Esophagus squamous epithelium (tissue), 5 donors: ENCODE measurements around the gene FKBP10. TPM values are rescaled to one million over a fixed set of nuclear protein-coding genes. Genes with fewer than 3 reads are reported as not detected.
A peak's percentile ranks its signal among the peaks of the same experiment; 100 is the strongest.
"Not testable (repeated sequence)": the region's sequence is repeated elsewhere in the genome, so short reads cannot be mapped to it uniquely, and the experiment has no call there.

Source experiments
- DNase-seq: peaks from one replicate; lab custom pipeline; 2025; lab: John Stamatoyannopoulos, UW
- H3K27ac ChIP-seq, 4 donors: fragments of 200-600 bp; sonication (generic); one replicate each; pipeline ENCODE4 v1.5.1; 2016 to 2019; ENCODE audit warnings: mild to moderate bottlenecking in 1 of 4
- H3K27me3 ChIP-seq, 4 donors: fragments of 200-600 bp; sonication (generic); 1 replicate in 3 of 4; 2 replicates in 1 of 4; pipeline versions ENCODE4 v1.5.1 to v1.6.0; 2017 to 2021; ENCODE audit warnings: antibody characterized with exemption in 1 of 4
- H3K36me3 ChIP-seq, 3 donors: fragments of 200-600 bp; sonication (generic); one replicate each; pipeline ENCODE4 v1.5.1; 2016 to 2019
- H3K4me1 ChIP-seq, 3 donors: fragments of 200-600 bp; sonication (generic); one replicate each; pipeline ENCODE4 v1.5.1; 2017 to 2019
- H3K4me3 ChIP-seq, 4 donors: fragments of 200-600 bp; sonication (generic); 1 replicate in 3 of 4; 2 replicates in 1 of 4; pipeline ENCODE4 v1.5.1; 2016 to 2019; ENCODE audit warnings: mild to moderate bottlenecking in 2 of 4, moderate library complexity in 1 of 4
- H3K9me3 ChIP-seq, 3 donors: fragments of 200-600 bp; sonication (generic); one replicate each; pipeline ENCODE4 v1.5.1; 2016 to 2019
- CTCF ChIP-seq, 6 experiments: fragments of 450-650 bp in 4 of 6; fragments of 200-600 bp in 2 of 6; sonication (generic) in 2 of 6; IDR thresholded peaks; one replicate each; pipeline ENCODE4 v1.5.1; 2016 to 2019; ENCODE audit warnings: antibody characterized with exemption in 6 of 6, mild to moderate bottlenecking in 4 of 6, moderate library complexity in 4 of 6
- POLR2A ChIP-seq, 4 donors: fragments of 450-650 bp; IDR thresholded peaks; one replicate each; pipeline ENCODE4 v1.6.1; 2017; ENCODE audit warnings: antibody characterized with exemption in 4 of 4, mild to moderate bottlenecking in 4 of 4, moderate library complexity in 3 of 4
- WGBS, 2 donors: methylation state at CpG; one replicate each; pipeline ENCODE4 v1.1.5; 2018; 5-methylcytosine and 5-hydroxymethylcytosine counted together
- intact Hi-C: fragments of 100-400 bp; cut with DNase I; formaldehyde crosslinking; loops from one replicate; pipeline ENCODE4 v1.15.0; 2022
- total RNA-seq, 4 donors: library from RNA; depleted of rRNA; stranded (reverse); fragments of >200 nt; gene quantifications; one replicate each; pipeline ENCODE4 v1.1.0, GENCODE V29; 2016
- donor health status: DM: yes; HTN: yes; CAD: no.

Gene FKBP10
- total RNA-seq, 4 donors from 2014 or later: 0.19 to 21.4 (median 8.4) TPM

DNA sequence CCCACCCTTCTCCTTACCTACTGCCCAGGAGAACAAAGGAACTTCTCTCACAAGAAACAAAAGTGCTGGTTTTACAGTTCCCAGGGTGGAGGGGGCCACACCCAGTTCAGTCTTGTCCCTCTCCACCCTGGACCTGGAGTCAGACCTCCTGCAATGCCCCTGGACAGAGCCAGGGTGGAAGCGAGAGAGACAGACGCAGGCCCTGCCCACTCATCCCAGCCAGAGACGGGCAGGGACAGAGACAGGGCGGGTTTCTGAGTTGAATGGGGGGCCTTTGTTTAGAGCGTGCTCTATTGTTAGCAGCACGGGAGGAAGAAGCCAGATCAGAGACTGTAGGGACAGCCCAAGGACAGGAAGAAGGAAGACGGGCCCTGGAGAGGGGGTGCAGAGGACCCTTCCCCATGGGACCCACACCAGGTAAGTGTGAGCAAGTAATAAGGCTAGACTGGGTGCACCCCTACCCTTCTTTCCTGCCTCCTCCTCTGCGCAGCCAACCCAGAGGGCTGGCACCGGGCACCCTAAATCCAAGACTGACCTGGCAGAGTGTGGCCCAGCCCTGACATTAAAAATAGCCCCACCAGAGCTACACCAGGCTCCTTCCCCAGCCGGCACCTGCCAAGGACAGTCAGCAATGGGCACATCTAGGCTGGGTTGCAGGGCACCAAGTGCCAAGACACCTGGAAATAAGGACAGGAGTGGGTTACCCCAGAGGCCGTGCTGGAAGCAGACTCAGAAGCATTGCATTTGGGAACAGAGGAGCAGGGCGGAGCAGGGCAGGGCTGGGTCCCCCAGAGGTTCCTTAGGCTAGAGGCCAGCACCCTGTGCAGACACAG, 37.2 kb upstream of the FKBP10 start:
- peak overlapping the region in 2 of 4 donors; percentile 7 for H3K4me3 ChIP-seq
- no peak for DNase-seq
- H3K4me1 ChIP-seq: peaks cover 59 to 100% (median 89%) of the 10 kb centered on the region in 3 donors
- TF ChIP-seq CTCF (IDR thresholded peaks at IDR 0.05): no peak
- TF ChIP-seq POLR2A (IDR thresholded peaks at IDR 0.05): peak in 1 of 4 donors; percentile 26
- no peaks in the 10 kb centered on the region for H3K9me3 ChIP-seq
- H3K27ac ChIP-seq: peak overlapping the region; percentile 75 to 99 (median 95)
- peaks cover 9 to 42% (median 13%) of the 10 kb centered on the region in 3 donors for H3K36me3 ChIP-seq
- intact Hi-C loops: no loop called here
- no peaks in the 10 kb centered on the region for H3K27me3 ChIP-seq
- 53 to 66% methylated on average over 3 to 9 of the region's 12 CpGs for WGBS, 2 donors

DNA sequence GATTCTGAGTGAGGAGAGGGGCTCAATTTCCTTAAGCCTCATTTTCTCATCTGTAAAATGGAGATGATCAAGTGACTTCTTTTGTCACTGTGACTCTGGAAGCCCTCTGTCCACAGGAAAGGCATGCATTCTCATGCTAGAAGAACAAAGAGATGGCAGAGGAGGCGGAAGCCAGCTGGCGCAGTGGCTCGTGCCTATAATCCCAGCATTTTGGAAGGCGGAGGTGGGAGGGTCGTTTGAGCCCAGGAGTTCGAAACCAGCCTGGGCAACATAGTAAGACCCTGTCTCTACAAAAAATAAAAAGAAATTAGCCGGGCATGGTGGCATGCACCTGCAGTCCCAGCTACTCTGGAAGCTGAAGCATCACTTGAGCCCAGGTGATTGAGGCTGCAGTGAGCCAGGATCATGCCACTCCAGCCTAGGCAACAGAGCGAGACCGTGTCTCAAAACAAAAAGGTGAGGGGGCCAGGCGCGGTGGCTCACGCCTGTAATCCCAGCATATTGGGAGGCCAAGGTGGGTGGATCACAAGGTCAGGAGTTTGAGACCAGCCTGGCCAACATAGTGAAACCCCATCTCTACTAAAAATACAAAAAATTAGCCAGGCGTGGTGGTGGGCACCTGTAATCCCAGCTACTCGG, 36.4 kb upstream of the FKBP10 start:
- Histone ChIP-seq H3K4me3 (peak overlapping the region in 2 of 4 donors; percentile 7), H3K36me3 (peaks cover 2 to 34% (median 5%) of the 10 kb centered on the region in 3 donors), H3K27ac (peak overlapping the region; percentile 75 to 99 (median 95)), H3K4me1 (peaks cover 58 to 100% (median 88%) of the 10 kb centered on the region in 3 donors)
- WGBS, 2 donors: 65 to 66% methylated on average over 14 of the region's 14 CpGs
- H3K9me3 ChIP-seq, intact Hi-C loops, H3K27me3 ChIP-seq, DNase-seq: not testable (repeated sequence)

- Histone ChIP-seq H3K4me1 (peaks cover 54 to 100% (median 89%) of the 10 kb centered on the region in 3 donors), H3K4me3 (peak overlapping the region in 2 of 4 donors; percentile 13 to 21), H3K27ac (peak overlapping the region; percentile 88 to 99 (median 95)), H3K9me3 (no peaks in the 10 kb centered on the region), H3K36me3 (peaks cover 0 to 28% (median 0%) of the 10 kb centered on the region in 3 donors), H3K27me3 (no peaks in the 10 kb centered on the region)
- DNase-seq: no peak
- TF ChIP-seq POLR2A (IDR thresholded peaks at IDR 0.05): no peak
- peak in 4 of 6 experiments; percentile 14 to 27 (median 20) for TF ChIP-seq CTCF (IDR thresholded peaks at IDR 0.05)
- 50 to 67% methylated on average over 1 to 2 of the region's 4 CpGs for WGBS, 2 donors
- intact Hi-C loops: no loop called here
Observed at GRCh38 chr17:41777157-41777573, 35.6 kb upstream of the FKBP10 start.

GRCh38 chr17:41777574-41778188, 35.1 kb upstream of the FKBP10 start:
- Histone ChIP-seq H3K4me1 (peaks cover 54 to 100% (median 91%) of the 10 kb centered on the region in 3 donors), H3K4me3 (peak overlapping the region in 2 of 4 donors; percentile 13 to 21)
- intact Hi-C loops: no loop called here

More at GRCh38 chr17:41777574-41778188, 35.1 kb upstream of the FKBP10 start:
- DNase-seq: no peak
- Histone ChIP-seq H3K27me3 (no peaks in the 10 kb centered on the region), H3K27ac (peak overlapping the region; percentile 88 to 99 (median 95)), H3K9me3 (no peaks in the 10 kb centered on the region), H3K36me3 (peaks cover 0 to 32% (median 0%) of the 10 kb centered on the region in 3 donors)
- 11% methylated on average over 5 of the region's 12 CpGs; no CpG with 5 or more reads in 1 of the 2 donors for WGBS, 2 donors
- peak in 1 of 6 experiments; percentile 18 for TF ChIP-seq CTCF (IDR thresholded peaks at IDR 0.05)
- no peak for TF ChIP-seq POLR2A (IDR thresholded peaks at IDR 0.05)
